HT1080 (cell line): Measurements from ENCODE around the gene OR6C74. TPM values are rescaled to one million over a fixed set of nuclear protein-coding genes. Genes with fewer than 3 reads are reported as not detected.

Experiments used
- DNase-seq: peaks from one replicate; pipeline ENCODE4 v3.0.0-alpha.2; 2015; ENCODE audit warnings: low read depth
- polyA plus RNA-seq, 2 experiments: library from polyadenylated mRNA; depleted of rRNA; stranded (reverse); fragments of >200 nt; gene quantifications; 2 replicates each; pipeline ENCODE4 v1.2.3, GENCODE V29; 2015
- total RNA-seq: library from RNA; depleted of rRNA; stranded (reverse); fragments of >200 nt; shearing (Covaris generic); gene quantifications from 2 replicates; pipeline ENCODE4 v1.2.3, GENCODE V29; 2014; rRNA removed

Gene OR6C74
- total RNA-seq = not detected in 2 replicates
- polyA plus RNA-seq (2015; cell fraction: cytosol; rRNA removed) = not detected in 2 replicates
- not detected in 2 replicates for polyA plus RNA-seq (2015; cell fraction: nucleus; rRNA removed)

GRCh38 chr12:55244309-55244708 lies at the start of gene OR6C74:
Gene OR6C74 (plus strand): TSS chr12:55244609. CDS start chr12:55247288, 2,679 bp downstream.
- DNase-seq = no peak

GRCh38 chr12:55220725-55221124 lies 23.7 kb upstream of the OR6C74 start, which contains the start of gene OR10A7:
Gene OR10A7 (plus strand): TSS chr12:55221025. CDS start chr12:55221025, 0 bp downstream.
- DNase-seq = no peak

DNA sequence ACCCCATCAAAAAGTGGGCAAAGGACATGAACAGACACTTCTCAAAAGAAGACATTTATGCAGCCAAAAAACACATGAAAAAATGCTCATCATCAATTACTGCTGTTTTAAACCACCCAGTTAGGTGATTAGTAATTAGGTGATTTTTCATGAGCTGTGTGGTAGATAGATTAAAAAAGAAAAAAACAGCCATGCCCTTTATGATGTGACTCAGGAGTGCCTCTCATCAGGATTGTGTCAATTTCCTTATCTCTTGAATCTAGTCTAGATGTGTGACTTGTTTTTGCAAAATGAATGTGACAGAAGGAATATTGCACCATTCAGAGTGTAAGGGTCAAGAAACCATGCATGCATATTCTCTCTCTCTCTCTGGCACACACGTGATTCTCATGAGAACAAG lies 17.9 kb upstream of the OR6C74 start:
- DNase-seq = no peak

DNA sequence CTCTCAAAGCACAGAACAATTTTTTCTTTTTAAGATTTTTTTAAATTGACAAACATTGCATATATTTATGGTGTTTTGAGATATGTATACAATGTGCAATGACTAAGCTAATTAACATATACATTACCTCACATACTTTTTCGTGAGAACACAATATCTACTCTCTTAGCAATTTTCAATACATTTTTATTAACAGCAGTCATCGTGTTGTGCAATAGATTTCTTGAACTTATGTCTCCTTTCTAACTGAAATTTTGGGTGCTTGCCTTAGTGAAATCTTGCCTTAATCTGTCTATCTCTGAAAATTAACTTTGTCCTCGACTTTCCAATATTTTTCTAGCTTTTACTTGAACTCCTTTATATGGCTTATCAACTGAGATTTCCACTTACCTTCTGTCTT lies 16.8 kb upstream of the OR6C74 start:
- no peak for DNase-seq

- no peak for DNase-seq
These were observed 1.8 kb downstream of the OR6C74 start for GRCh38 chr12:55246159-55246558.

DNA sequence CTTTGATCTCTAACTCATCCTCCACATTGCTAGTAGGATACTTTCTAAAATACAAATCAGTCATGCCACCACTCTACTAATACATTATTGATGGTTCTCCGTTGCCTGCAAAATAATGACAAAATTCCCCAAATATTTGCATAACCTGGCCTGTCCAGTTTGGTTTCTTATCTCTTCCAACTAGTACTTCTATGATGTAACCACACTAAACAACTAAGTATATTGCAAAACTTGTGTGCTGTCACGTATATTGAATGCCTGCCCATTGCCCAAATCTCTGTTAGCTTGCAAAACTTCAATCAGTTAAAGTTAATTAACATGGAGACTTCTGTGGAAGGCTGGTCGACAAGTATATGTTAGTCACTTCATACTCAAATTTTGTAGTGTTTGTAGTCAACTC lies 6.5 kb downstream of the OR6C74 start:
- DNase-seq = no peak

DNA sequence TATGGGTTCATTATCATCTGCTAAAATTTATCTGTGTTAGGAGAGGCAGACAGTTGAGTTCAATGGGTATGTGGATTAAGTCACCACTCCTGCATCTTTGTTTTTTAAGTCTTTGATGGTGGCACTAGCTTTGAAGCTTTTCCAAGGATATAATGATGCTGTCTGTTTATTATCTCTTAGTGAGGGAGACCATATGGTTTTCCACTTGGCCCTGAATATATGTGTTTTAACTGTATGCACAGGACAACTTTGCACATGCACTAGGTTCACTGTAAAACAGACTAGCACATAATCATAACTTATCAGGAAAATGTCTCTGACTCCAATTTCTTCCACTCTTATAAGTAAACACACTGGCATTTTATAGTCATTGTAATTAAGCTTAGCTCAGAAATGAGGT lies 8.9 kb downstream of the OR6C74 start:
- no peak for DNase-seq

GRCh38 chr12:55256831-55257230 lies 12.4 kb downstream of the OR6C74 start:
- no peak for DNase-seq

- no peak for DNase-seq
These were observed 13.9 kb downstream of the OR6C74 start for GRCh38 chr12:55258303-55258702.

DNA sequence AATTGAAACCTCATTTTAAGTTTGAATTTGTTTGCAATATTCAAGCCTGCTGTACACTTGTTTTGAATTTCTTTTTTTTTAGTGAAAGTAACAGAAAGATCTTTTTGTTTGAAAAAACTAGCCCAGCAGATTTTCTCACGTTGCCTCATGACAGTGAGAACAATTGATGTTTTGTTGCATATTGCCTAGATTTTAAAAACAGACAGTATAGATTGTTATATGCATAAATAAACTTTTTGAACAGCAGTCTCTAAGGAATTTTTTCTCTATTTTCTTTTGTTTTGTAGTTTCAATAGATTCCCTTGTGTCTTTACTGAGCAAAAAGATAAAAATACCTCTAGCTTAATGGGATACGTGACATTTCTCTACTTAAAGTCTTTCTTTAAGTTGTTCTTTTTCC lies 36.6 kb downstream of the OR6C74 start:
- no peak for DNase-seq

GRCh38 chr12:55289999-55290398 lies 45.6 kb downstream of the OR6C74 start:
- DNase-seq = no peak

Other genes with a start within 250 kb of the OR6C74 start
- gene NEUROD4, start 224.6 kb upstream of the OR6C74 start, total RNA-seq = not detected in 2 replicates
- gene OR9K2, start 118.2 kb upstream of the OR6C74 start, total RNA-seq = not detected in 2 replicates
- gene OR10A7, start 23.6 kb upstream of the OR6C74 start, total RNA-seq = not detected in 2 replicates
- not detected in 2 replicates for gene OR6C6, start 52.0 kb downstream of the OR6C74 start, total RNA-seq
- gene OR6C1, start 69.7 kb downstream of the OR6C74 start, total RNA-seq = not detected in 2 replicates
- not detected in 2 replicates for gene OR6C3, start 86.1 kb downstream of the OR6C74 start, total RNA-seq
- gene OR6C75, start 118.4 kb downstream of the OR6C74 start, total RNA-seq = not detected in 2 replicates
- not detected in 2 replicates for gene OR6C65, start 155.9 kb downstream of the OR6C74 start, total RNA-seq
- not detected in 2 replicates for gene OR6C76, start 181.6 kb downstream of the OR6C74 start, total RNA-seq
- gene OR6C2, start 199.5 kb downstream of the OR6C74 start, total RNA-seq = not detected in 2 replicates
- gene OR6C70, start 225.5 kb downstream of the OR6C74 start, total RNA-seq = not detected in 2 replicates
- gene OR6C68, start 247.8 kb downstream of the OR6C74 start, total RNA-seq = not detected in 2 replicates